Fibroblast of skin of right quadriceps (primary cell): ENCODE results near the gene FBXO45.
"Not testable (repeated sequence)": the region's sequence is repeated elsewhere in the genome, so short reads cannot be mapped to it uniquely, and the experiment has no call there.

Experiments
- DNase-seq: peaks from one replicate; pipeline ENCODE4 v3.0.0-alpha.2; 2013

FBXO45 gene

GRCh38 chr3:196568246-196569002, at the start of gene FBXO45, which contains the start of gene WDR53:
Gene FBXO45, plus strand, starts transcription at chr3:196568660. Its CDS starts 325 bp downstream, at chr3:196568985.
Gene WDR53, minus strand, starts transcription at chr3:196568554. Its CDS starts 7,079 bp downstream, at chr3:196561475.
- peak; percentile 94 for DNase-seq

- DNase-seq = no peak
Observed at GRCh38 chr3:196518966-196519717, 49.3 kb upstream of the FBXO45 start.

GRCh38 chr3:196519718-196520082, 48.8 kb upstream of the FBXO45 start:
- DNase-seq = no peak

DNA sequence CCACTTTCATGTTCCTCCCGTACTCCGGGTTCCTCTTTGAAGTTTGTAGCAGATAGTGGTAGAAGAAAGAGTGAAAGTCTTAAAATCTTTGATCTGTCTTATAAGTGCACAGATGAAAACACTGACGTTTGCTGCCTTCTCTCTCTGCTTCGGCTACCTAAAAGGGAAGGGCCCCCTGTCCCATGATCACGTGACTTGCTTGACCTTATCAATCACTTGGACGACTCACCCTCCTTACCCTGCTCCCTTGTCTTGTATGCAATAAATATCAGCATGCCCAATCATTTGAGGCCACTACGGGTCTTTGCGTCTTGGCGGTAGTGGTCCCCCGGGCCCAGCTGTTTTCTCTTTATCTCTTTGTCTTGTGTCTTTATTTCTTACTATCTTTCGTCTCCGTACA, 47.2 kb upstream of the FBXO45 start:
- not testable (repeated sequence) for DNase-seq

GRCh38 chr3:196523841-196524240, 44.6 kb upstream of the FBXO45 start:
- DNase-seq = no peak

DNA sequence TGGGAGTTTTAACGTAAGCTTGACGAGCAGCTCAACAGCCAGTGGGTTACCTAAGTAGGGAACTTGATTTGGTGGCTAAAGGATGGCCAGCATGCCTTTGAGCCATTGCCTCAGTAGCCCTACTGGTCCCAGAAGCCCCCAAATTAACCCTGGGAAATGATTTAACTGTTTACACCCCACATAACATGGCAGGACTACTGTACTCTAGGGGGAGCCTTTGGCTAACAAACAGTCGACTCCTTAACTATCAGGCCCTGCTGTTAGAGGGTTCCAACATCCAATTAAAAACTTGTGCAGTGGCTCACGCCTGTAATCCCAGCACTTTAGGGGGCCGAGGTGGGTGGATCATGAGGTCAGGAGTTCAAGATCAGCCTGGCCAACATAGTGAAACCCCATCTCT, 43.9 kb upstream of the FBXO45 start:
- no peak for DNase-seq

GRCh38 chr3:196525141-196525540, 43.3 kb upstream of the FBXO45 start:
- DNase-seq = no peak

DNA sequence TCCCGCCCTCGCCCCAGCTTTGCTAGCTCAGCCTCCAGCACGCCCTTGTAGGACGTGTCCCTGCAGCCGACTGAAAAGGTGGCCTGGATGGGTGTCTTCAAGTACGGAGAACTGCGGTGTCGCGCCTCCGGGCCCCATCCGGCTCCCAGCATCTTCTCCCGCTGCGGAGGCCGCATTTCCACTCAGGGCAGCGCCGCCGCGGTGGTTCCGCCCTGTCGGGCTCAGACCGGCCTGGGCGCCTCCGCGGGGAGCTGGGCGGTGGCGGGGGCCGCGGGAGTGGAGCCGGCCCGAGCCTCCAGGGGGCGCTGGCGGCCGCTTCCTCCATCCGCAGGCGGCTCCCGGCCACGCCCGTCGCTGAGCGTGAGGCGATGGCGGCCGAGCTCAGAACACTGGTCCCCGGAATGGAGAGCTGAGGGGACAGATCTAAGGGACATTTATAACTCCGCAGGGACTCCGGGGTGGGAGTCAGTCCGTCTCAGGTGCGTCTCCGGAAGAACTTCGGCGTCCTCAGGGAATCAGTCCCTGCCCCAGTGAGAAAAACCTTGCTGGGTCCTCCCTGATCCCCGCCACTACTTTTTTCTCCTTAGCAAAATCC, 39.7 kb upstream of the FBXO45 start:
- DNase-seq = peak; percentile 69

DNA sequence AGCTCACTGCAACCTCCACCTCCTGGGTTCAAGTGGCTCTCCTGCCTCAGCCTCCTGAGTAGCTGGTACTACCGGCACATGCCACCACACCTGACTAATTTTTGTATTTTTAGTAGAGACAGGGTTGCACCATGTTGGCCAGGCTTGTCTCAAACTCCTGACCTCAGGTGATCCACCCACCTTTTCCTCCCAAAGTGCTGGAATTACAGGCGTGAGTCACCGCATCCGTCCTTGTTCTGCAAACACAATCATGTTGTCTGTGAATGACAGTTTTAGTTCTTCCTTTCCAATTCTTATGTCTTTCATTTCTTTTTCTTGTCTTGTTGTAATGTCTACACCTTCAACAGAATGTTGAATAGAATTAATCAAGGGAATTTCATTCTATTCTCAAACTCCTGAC, 37.0 kb upstream of the FBXO45 start:
- DNase-seq = no peak

DNA sequence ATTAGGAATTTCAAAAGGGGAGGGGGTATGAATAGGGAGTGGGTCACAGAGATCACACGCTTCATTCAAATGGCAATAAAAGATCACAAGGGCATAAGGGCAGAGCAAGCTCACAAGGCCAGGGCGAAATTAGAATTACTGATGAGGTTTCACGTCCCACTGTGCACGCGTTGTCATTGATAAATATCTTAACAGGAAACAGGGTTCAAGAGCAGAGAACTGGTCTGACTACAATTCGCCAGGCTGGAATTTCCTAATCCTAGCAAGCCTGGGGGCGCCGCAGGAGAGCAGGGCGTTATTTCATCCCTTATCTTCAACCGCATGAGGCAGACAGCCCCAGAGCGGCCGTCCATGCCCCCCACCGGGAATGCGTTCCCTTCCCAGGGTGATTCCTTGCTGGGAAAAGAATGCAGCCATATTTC, 35.2 kb upstream of the FBXO45 start:
- DNase-seq = no peak

DNA sequence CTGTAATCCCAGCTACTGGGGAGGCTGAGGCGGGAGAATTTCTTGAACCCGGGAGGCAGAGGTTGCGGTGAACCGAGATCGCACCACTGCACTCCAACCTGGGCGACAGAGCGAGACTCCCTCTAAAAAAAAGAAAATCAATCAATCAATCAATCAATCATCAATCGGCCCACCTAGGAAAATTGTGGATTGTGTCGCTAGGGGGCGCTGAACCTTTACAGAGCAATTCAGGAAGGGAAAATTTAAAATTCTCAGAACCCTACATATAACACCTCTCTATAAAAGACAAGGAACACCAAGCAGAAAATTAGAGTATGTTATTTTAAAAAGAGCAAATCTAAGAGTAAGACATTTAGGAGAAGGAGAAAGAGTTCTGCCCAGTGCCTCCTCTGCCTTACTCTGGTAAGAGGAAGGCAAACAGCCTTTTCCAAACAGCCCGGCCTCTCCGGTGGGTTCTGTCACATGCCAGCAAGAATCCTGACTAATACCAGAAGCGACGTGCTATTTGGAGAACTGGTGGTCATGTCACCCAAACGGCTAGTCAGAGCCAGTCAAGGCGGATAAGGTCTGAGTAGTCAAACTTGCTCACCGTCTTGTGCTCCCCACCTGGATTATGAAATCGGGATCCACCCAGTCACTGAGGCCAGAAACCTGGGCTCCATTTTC, 31.0 kb upstream of the FBXO45 start:
- no peak for DNase-seq

- no peak for DNase-seq
Observed at GRCh38 chr3:196541684-196542445, 26.6 kb upstream of the FBXO45 start.

- no peak for DNase-seq
Observed at GRCh38 chr3:196544491-196544992, 23.9 kb upstream of the FBXO45 start.

GRCh38 chr3:196546537-196546936, 21.9 kb upstream of the FBXO45 start:
- no peak for DNase-seq

DNA sequence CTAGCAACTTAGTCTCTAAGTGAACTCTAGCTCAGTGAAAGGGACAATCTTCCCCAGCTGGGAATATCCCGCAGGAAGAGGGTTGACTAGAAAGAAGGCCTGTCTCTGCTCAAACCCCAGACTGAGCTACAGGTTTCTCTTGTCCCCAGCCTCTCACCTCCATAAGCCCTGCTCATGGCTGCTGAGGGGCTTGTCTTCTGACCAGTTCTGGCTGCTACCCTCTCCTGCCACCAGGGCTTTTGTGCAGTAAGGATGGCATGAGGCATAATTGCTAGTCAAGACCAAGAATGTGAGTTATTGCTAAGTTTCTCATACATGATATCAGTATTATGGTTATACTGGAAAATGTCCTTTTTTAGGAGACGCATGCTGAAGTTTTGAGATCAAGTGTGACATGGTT, 21.4 kb upstream of the FBXO45 start:
- DNase-seq = no peak

- not testable (repeated sequence) for DNase-seq
Observed at GRCh38 chr3:196549312-196549711, 19.1 kb upstream of the FBXO45 start.

- not testable (repeated sequence) for DNase-seq
Observed at GRCh38 chr3:196550172-196550571, 18.3 kb upstream of the FBXO45 start.

DNA sequence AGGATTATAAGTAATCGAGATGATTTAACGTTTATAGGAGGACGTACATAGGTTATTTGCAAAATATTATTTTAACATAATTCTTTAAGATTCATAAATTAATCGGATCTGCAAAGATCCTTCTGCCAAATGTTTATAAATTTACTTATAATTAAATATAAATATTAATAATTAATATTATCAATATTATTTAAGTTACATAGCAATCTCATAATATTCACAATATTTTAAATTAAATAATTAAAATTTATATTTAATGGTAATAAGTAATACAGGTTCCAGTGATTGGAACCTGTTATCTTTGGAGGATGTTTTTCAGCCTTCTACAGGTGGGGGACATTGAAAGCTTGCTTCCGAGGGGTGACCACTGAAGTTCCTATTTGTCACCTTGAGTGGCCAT, 16.2 kb upstream of the FBXO45 start:
- DNase-seq = no peak

GRCh38 chr3:196553551-196553950, 14.9 kb upstream of the FBXO45 start:
- DNase-seq = no peak

DNA sequence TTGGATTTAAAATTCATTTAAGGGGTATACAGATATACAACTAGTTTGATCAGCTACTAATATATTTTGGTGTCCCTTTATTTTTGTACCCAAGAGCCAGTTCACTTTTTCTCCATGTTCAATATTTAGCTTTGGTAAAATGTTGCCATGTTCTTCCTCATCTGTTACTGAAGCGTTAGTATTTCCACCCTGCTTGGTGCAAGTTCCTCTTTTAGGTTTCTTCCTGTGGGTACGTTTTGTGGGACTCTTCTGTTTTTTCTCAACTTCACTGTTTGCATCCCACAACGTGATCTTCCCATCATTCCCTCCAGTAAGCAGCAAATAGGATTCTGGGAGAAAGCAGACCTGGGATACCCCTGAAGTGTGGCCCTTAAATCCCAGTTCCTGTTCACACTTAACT, 14.3 kb upstream of the FBXO45 start:
- no peak for DNase-seq

DNA sequence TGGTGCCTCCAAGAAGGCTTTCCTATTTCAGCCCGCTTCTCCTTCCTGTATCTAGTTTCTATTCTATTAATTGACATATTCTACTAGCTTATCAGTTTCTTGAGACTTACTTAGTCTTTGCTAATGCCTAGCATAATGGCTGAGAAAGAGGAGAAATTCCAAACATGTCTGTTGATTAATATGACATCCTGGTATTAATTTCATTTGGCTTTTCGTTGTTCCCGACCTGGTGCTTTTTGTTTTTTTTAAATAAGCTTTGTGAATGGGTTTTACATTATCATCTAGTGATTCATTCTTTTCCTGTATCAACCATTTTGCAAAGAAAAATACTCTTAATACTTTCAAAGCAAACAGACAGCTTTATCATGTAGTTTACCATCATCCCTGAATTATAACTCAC, 13.2 kb upstream of the FBXO45 start:
- DNase-seq = no peak

- DNase-seq = no peak
Observed at GRCh38 chr3:196557236-196557635, 11.2 kb upstream of the FBXO45 start.
